Heart left ventricle (tissue), 13 donors: ENCODE measurements around the gene FCHSD2.

ENCODE experiments used
- POLR2A ChIP-seq, 2 donors: fragments of 450-650 bp; IDR thresholded peaks; one replicate each; pipeline ENCODE4 v1.6.1; 2017; ENCODE audit warnings: antibody characterized with exemption in 2 of 2, mild to moderate bottlenecking in 2 of 2, moderate library complexity in 2 of 2
- TF ChIP-seq, protein P1 (sequence below), 12 donors: fragments of 200-600 bp; sonication (generic) in 4 of 12; IDR thresholded peaks; one replicate each; pipeline versions ENCODE4 v1.5.0 to v1.8.0; 2018 to 2022; ENCODE audit warnings: antibody characterized with exemption in 12 of 12, mild to moderate bottlenecking in 5 of 12
- donor health status: ischemic (EF 13 %, LVEDD 7.1; RV severe dilation, severe dysfunction).
- donor health status: DM: no; HTN: yes; CAD: no.
- donor health status: DM: no; HTN: no; CAD: no.
- donor health status: ischemic (EF 25% LVEDD 6.9; RV normal size, moderate dysfunction).
- donor health status: ischemic (EF 25% LVEDD 5.7; RV mildly dilated, moderate dysfunction).
- donor health status: ischemic (EF 35%, LVEDD 5.7; RV mildly dilated, moderate dysfunction).
- donor health status: nonischemic (EF 11% LVEDD 7.7; RV severe dilation, severe dysfunction).
- donor health status: DM: yes; HTN: yes; CAD: no.
- donor health status: PGD.
- donor health status: ischemic (EF 29% LVEDD 5.4; RV normal size, mild dysfunction).
- donor health status: nonischemic (EF 23%, LVEDD 6.1; RV moderate dilation, normal function).

DNA sequence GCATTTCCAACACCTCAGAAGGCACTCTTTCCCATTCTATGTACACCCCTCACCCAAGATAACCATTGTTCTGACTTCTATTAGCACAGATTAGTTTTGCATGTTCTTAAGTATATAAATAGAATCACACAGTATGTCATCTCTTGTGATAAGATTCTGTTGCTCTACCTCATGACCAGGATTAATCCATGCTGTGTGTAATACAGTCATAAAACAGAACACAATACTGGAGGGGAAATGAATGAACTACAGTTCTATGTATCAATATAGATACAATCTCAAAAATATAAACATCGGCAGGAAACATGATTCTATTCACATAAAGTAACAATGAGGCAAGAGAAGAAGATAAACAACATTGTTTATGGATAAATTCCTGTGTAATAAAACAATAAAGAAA, 176.4 kb downstream of the FCHSD2 start:
- no peak for TF ChIP-seq POLR2A (IDR thresholded peaks at IDR 0.05)
- TF ChIP-seq, protein P1, sequence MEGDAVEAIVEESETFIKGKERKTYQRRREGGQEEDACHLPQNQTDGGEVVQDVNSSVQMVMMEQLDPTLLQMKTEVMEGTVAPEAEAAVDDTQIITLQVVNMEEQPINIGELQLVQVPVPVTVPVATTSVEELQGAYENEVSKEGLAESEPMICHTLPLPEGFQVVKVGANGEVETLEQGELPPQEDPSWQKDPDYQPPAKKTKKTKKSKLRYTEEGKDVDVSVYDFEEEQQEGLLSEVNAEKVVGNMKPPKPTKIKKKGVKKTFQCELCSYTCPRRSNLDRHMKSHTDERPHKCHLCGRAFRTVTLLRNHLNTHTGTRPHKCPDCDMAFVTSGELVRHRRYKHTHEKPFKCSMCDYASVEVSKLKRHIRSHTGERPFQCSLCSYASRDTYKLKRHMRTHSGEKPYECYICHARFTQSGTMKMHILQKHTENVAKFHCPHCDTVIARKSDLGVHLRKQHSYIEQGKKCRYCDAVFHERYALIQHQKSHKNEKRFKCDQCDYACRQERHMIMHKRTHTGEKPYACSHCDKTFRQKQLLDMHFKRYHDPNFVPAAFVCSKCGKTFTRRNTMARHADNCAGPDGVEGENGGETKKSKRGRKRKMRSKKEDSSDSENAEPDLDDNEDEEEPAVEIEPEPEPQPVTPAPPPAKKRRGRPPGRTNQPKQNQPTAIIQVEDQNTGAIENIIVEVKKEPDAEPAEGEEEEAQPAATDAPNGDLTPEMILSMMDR (IDR thresholded peaks at IDR 0.05): no peak
